Bone marrow (tissue), 2 donors: ENCODE results near the gene FOXO1.
"Not testable (repeated sequence)": the region's sequence is repeated elsewhere in the genome, so short reads cannot be mapped to it uniquely, and the experiment has no call there.

ENCODE experiments used
- DNase-seq, 2 donors: peaks; one replicate each; lab custom pipeline; 2025; lab: John Stamatoyannopoulos, UW

Gene FOXO1

GRCh38 chr13:40665126-40666044 lies 1.1 kb downstream of the FOXO1 start:
- peak in 1 of 2 donors; percentile 24 for DNase-seq

DNA sequence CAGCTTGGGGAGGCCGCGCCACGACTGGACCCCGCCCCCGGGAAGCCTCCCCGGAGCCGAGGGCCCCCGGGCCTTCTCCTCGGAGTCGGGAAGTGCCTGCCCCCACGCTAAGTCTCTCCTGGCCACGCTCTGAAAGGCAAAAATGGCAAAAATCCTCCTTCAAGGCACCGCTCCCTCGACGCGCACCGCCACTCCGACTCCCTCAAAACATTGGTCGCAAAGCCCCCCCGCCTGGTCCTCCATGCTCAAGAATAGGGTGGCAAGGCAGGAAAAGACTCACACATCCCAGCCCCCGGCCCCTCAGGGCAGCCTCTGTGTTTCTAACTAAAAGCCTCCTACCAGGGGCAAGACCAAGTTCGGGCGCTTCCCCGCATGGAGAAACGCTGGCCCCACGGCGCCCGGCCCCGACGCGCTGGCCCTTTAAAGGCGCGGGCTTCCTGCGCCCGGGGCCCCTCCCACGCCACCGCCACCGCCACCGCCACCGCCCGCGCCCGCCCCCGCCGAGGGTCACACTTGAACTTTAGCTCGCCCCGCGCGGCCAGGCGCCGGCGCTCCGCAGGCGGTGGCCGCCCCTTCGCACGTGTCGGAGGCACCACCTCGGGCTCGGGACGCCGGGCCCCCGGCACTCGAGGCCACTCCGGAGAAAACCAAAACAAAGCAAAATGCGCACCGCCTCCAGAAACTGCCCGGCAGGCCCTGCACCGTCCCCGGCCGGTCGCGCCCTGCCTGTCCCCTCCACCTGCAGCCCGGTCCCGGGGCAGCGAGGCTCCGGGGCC lies 1.9 kb downstream of the FOXO1 start:
- peak; percentile 35 to 60 for DNase-seq

DNA sequence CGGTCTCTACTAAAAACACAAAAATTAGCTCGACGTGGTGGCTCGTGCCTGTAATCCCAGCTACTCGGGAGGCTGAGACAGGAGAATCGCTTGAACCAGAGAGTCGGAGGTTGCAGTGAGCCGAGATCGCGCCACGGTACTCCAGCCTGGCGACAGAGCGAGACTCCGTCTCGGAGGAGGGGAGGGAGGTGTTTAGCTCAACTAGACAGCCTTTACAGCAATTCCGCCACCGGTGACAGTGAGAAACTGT lies 2.4 kb downstream of the FOXO1 start:
- not testable (repeated sequence) for DNase-seq

DNA sequence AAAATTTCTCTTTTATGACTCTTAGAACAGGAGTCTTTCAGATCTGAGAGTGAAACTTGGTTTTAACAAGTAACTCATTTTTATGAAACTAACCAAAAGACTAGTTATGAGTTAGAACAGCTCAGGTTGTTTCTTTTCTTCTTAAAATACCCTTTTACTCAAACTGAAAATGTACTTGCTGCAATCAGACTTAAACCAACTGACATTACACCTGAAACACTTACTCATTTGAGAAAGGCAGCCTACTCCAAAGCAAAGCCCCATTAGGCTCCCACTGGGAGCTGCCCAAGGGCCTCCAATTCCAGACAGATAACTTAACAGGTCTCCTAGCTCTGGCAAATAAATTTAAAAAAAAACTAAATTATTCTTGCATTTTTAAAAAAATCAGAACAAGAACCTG lies 3.6 kb downstream of the FOXO1 start:
- no peak for DNase-seq

DNA sequence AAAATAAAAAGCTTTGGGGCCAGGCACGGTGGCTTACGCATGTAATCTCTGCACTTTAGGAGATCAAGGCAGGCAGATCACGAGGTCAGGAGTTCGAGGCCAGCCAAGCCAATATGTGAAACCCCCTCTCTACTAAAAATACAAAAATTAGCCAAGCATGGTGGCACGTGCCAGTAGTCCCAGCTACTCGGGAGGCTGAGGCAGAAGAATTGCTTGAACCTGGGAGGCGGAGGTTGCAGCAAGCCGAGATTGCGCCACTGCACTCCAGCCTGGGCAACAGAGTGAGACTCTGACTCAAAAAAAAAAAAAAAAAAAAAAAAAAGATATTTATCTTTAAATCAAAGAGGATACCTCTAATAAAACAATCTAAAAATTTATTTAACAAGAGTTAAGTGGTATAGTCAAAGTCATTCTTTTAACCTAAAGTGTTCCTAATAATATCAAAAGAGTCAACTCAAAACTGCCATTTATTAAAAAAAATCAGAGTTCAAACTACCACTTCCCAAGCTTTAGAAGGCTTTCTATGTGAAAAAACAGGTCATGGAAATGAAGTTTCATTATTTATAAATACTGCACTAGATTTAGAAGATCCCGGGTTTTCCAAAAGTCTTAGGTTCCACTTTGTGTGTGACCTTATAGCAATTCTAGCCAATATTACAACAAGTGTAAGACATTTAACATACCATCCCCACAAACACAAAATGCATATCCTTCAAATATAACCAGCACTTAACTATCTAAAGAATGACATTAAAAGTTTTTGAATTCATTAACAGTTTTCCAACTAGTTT lies 4.4 kb downstream of the FOXO1 start:
- no peak for DNase-seq

DNA sequence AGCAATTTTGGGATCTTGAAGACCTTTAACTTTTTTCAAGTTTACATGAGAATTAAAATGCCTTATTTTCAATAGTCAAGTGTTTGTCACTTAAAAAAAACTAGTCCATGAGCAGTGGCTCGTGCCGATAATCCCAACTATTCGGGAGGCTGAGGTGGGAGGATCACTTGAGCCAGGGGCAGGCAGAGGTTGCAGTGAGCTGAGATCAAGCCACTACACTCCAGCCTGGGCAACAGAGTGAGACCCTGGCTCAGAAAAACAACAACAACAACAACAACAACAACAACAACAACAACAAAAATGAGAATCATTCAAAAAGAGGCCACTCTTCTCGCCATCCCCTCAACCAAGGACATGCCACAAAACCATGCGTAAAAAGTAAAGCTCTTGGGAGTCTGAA lies 5.7 kb downstream of the FOXO1 start:
- no peak for DNase-seq

- no peak for DNase-seq
These were observed 6.2 kb downstream of the FOXO1 start for GRCh38 chr13:40660141-40660664.

DNA sequence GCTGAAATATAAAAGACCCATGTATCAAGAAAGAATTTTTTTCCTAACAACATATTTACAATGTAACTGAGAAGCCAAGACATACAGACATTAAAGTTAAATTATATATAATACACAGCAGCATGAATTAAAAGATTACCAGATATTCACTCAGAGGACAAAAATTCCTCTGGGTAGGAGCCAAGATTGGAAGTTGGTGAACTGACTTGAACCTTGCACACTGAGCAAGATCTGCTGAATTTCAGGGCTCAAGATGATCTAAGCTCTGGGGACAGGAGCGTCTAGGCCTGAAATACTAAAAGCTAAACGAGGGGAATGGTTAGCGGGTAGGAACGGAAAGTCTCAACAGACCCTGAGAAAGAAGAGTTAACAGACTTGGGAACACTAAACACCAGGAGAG lies 8.5 kb downstream of the FOXO1 start:
- no peak for DNase-seq

DNA sequence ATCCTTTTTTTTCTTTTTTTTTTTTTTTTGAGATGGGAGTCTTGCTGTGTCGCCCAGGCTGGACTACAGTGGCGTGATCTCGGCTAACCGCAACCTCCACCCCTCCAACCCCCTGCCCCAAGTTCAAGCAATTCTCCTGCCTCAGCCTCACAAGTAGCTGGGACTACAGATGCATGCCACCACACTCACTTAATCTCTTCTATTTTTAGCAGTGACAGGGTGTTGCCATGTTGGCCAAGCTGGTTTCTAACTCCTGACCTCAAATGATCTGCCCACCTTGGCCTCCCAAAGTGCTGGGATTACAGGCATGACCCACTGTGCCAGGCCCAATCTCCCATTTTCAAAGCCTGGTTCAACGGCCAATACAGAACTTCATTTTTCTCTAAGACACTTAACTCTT lies 9.1 kb downstream of the FOXO1 start:
- no peak for DNase-seq

GRCh38 chr13:40656358-40656757 lies 10.1 kb downstream of the FOXO1 start:
- DNase-seq, result no peak

DNA sequence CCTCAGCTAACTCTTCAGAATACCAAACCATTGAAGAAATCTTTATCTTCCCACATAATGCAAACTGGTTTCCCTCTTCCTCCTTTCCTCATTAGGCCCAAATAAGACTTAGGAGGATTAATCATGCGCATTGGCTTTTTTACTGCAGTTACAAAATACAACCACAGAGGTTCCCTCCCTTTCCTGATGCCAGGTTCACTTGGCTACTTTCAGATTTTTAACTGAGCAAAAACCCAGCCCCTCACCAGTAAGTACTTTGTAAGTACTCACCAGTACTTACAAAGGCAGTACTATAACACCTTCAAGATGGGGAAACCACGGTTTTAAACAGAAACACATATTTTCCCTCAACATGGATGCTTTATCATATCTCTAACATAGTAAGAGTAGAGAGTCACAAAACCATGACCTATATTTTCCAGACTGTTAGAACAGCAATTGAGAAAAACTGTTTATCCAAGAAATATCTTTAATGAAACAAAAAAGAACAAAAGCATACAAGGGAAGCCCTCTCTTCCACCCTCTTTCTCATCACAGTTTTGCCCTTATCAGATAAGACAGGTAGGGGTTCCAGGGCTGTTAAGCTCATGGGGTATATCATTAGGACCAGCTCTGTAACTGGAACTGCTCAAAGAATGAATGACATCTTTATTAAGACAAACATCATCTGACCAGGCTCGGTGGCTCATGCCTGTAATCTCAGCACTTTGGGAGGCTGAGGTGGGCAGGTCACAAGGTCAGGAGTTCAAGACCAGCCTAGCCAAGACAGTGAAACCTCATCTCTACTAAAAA lies 12.7 kb downstream of the FOXO1 start:
- peak in 1 of 2 donors; percentile 42 for DNase-seq

- no peak for DNase-seq
These were observed 13.9 kb downstream of the FOXO1 start for GRCh38 chr13:40652588-40652940.

DNA sequence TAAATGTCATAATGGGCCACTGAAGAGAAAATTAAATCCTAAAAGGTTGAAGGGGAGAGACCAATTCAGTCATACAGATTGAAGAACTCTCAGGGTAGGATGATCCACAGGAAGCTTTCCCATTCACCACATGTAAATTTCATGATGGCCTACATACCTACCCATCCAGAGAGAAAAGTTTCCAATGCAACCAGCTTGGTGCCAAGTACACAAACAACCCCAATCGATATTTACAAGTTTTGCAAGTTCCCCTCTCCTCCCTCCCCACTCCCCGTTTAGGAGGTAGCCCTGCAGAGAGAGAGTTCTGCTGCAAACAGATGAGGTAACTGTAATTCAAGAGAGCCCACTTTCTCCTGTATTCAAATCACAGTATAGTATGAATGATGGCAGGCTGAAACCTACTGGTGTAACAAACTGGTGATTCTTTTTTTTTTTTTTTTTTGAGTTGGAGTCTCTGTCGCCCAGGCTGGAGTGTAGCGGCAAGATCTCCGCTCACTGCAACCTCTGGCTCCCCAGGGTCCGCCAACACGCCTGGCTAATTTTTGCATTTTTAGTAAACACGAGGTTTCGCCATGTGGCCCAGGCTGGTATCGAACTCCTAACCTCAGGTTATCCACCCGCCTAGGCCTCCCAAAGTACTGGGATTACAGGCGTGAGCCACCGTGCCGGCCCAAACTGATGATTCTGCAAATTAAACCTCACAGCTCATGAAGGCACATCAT lies 14.4 kb downstream of the FOXO1 start:
- DNase-seq, result no peak

GRCh38 chr13:40648841-40649240 lies 17.6 kb downstream of the FOXO1 start:
- DNase-seq, result no peak

DNA sequence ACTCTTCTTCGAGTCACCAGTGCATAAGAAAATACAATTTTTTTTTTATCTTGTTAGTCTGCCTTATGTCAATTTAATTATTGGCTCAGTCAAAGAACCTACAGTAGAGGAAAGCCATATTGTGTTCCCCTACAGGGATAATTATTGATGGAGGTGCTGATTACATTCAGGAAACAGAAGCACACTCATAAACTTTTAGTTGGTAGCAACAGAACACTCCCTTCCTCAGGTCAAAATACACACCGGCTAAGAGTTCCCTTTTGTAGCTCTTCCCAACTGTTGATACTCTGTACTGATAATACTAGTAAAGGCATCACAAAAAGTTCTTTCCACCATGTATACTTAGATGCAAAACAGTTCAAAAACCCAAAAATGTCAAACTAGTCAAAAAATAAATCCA lies 18.4 kb downstream of the FOXO1 start:
- DNase-seq, result peak in 1 of 2 donors; percentile 40

DNA sequence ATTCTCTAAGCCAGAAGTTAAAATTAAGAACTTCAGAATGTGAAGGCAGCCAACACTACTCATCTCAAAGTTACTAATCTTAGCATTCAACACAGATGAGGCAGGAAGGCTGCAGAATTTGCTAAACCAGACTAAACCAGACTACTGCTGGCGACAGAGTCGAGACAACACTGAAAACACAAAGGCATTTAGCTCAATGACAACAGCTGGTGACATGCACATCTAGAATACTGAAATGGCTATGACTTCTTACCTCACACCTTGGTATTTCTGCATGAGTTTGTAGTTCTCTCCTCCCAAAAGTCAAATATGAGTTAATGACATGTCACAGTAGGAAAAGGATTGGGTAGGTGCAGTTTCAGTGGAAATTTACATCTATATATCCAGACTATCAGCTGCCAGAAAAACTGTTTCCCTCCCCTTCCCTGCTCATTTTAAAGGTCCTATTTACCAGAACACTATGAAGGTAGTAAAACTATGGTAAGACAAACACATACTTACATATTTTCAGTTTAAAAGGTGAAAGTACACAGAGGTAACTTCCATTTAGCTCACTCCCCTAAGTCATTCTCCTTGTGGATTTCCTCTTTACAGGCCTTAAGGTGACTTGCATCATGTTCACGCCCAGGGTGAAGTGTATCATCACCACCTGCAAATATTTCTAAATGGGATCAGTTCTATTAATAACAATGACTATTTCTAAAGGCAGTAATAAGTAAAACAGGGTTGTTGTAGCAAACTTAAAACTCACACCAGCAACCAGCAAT lies 21.4 kb downstream of the FOXO1 start:
- DNase-seq, result no peak

- peak in 1 of 2 donors; percentile 71 for DNase-seq
These were observed 25.5 kb downstream of the FOXO1 start for GRCh38 chr13:40640845-40641458.

DNA sequence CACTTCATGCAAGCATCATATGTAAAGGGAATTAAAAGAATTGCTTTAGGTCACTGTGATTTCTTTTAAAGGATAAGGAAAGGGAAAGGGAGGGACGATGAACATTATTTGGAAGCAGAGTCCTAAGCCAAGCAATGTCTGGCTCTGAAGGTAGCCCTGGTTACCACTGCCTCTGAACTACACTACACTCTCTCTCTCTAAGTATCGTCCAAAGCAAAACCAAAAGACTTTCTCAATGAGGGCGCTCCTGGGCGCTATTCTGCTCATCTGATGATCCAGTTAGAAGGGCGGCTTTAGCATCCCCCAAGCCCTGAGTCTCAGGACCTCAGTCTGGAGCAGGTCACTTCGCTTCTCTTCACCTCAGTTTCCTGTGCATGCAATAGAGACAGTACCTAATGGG lies 26.2 kb downstream of the FOXO1 start:
- no peak for DNase-seq

DNA sequence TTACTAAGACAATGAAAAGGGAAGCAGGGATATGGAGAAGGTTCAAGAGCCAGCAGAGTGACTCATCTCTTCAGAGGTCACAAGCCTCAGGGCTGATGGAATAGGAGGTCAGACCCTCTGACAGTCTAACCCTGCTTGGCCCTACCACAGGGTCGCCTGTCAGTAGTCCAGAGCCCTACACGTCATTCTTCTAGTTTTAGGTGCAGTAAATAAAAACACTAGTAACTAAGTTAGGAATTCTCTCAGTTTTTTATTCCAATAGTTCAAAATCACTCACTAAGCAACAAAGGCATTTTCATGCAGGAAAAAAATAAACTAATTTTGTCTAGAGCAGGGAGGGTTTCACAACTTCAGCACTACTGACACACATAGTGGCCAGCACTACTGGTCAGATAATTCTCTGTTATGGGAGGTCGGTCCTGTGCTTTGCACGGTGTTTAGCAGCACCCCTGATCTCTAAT lies 27.2 kb downstream of the FOXO1 start:
- DNase-seq, result peak in 1 of 2 donors; percentile 55

- DNase-seq, result no peak
These were observed 28.8 kb downstream of the FOXO1 start for GRCh38 chr13:40637643-40638042.
